Stimulated activated CD8-positive, alpha-beta memory T cell treated with anti-CD3 and anti-CD28 coated beads, Interleukin-2, amount 100 ng/mL, for 1 hour (primary cell): ENCODE results near the gene FKBP1B.
"Not testable (repeated sequence)": the region's sequence is repeated elsewhere in the genome, so short reads cannot be mapped to it uniquely, and the experiment has no call there.

Experiments used
- DNase-seq, 2 donors: peaks; one replicate each; pipeline ENCODE4 v3.0.0-alpha.2; 2020; ENCODE audit warnings: low read depth in 2 of 2

FKBP1B gene

GRCh38 chr2:24049485-24050021, at the start of gene FKBP1B:
FKBP1B (plus strand) TSS chr2:24049741; CDS start chr2:24049850, 109 bp downstream.
- peak in 1 of 2 donors; percentile 23 for DNase-seq

GRCh38 chr2:24007693-24008092, 41.8 kb upstream of the FKBP1B start:
- no peak for DNase-seq

GRCh38 chr2:24008672-24009366, 40.7 kb upstream of the FKBP1B start:
- no peak for DNase-seq

GRCh38 chr2:24009367-24009679, 40.2 kb upstream of the FKBP1B start:
- no peak for DNase-seq

GRCh38 chr2:24009680-24010476, 39.7 kb upstream of the FKBP1B start, which contains the start of gene MFSD2B:
MFSD2B (plus strand) TSS chr2:24010085; CDS start chr2:24010097, 12 bp downstream.
- DNase-seq, result no peak

- no peak for DNase-seq
Observed at GRCh38 chr2:24010477-24011249, 38.9 kb upstream of the FKBP1B start.

- no peak for DNase-seq
Observed at GRCh38 chr2:24011250-24012104, 38.1 kb upstream of the FKBP1B start.

- no peak for DNase-seq
Observed at GRCh38 chr2:24012521-24013188, 36.9 kb upstream of the FKBP1B start.

- not testable (repeated sequence) for DNase-seq
Observed at GRCh38 chr2:24014902-24015301, 34.6 kb upstream of the FKBP1B start.

GRCh38 chr2:24015562-24016375, 33.8 kb upstream of the FKBP1B start:
- DNase-seq, result no peak

- no peak for DNase-seq
Observed at GRCh38 chr2:24016376-24016761, 33.2 kb upstream of the FKBP1B start.

GRCh38 chr2:24016853-24017703, 32.5 kb upstream of the FKBP1B start:
- no peak for DNase-seq

GRCh38 chr2:24017711-24018110, 31.8 kb upstream of the FKBP1B start:
- no peak for DNase-seq

- DNase-seq, result no peak
Observed at GRCh38 chr2:24018241-24018640, 31.3 kb upstream of the FKBP1B start.

- no peak for DNase-seq
Observed at GRCh38 chr2:24019729-24020128, 29.8 kb upstream of the FKBP1B start.

- no peak for DNase-seq
Observed at GRCh38 chr2:24020244-24020643, 29.3 kb upstream of the FKBP1B start.

- no peak for DNase-seq
Observed at GRCh38 chr2:24021122-24021998, 28.2 kb upstream of the FKBP1B start.
